ENCODE data around the gene CHM. TPM values are rescaled to one million over a fixed set of nuclear protein-coding genes. Genes with fewer than 3 reads are reported as not detected.
"Not testable (repeated sequence)": the region's sequence is repeated elsewhere in the genome, so short reads cannot be mapped to it uniquely, and the experiment has no call there.

The CHM gene
- polyA plus RNA-seq, 4 donors: 5.6 to 15.6 (median 7.1) TPM

DNA sequence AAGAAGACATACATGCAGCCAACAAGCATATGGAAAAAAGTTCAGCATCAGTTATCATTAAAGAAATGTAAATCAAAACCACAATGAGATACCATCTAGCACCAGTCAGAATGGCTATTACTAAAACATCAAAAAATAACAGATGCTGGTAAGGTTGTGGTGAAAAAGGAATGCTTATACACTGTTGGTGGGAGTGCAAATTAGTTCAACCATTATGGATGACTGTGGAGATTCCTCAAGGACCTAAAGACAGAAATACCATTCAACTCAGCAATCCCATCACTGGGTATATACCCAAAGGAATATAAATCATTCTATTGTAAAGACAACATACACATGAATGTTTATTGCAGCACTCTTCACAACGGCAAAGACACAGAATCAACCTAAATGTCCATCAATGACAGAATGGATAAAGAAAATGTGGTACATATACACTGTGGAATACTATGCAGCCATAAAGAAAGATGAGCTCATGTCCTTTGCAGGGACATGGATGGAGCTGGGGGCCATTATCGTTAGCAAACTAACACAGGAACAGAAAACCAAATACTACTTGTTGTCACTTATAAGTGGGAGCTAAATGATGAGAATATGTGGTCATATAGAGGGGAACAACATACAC is 130.6 kb downstream of the CHM start:
- H3K4me1 ChIP-seq (ENCODE audit: control insufficient read depth in 3 of 3, insufficient read depth in 2 of 3, low read depth in 1 of 3, low read length in 2 of 3); H3K9me3 ChIP-seq (ENCODE audit: control insufficient read depth in 2 of 2, insufficient read depth in 1 of 2, low read depth in 1 of 2, low read length in 1 of 2); H3K36me3 ChIP-seq (ENCODE audit: control insufficient read depth in 3 of 3, insufficient read depth in 2 of 3, low read depth in 1 of 3, low read length in 3 of 3); DNase-seq; FAIRE-seq; H3K4me3 ChIP-seq (ENCODE audit: low read depth in 1 of 3, low read length in 3 of 3); H3K27me3 ChIP-seq (ENCODE audit: control insufficient read depth in 3 of 3, insufficient read depth in 3 of 3, low read length in 3 of 3); H3K27ac ChIP-seq (ENCODE audit: low read depth in 1 of 3, low read length in 2 of 3): not testable (repeated sequence)
- 92 to 95% (median 94%) methylated on average over 2 of the region's 2 CpGs for WGBS, 3 donors

DNA sequence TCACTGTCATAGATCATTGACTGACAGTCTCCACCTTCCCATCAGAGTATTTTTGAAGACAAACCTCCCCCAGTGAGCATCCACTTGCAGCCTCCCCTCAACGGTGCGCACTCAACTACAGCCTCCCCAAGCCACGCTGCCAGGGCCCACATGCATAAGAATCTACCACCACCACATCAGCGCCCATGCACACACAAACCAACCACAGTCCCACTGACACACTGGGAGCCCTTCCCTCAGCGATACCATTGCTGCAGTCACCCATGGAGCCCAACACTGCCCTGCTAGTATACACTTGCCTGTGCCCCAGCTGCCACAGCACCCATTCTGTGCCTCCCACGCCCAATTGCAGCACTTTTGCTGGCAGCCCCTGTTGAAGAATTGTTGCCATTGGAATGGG is 132.9 kb downstream of the CHM start:
- Histone ChIP-seq H3K9me3 (ENCODE audit: control insufficient read depth in 2 of 2, insufficient read depth in 1 of 2, low read depth in 1 of 2, low read length in 1 of 2) (peaks cover 0 to 3% of the 10 kb centered on the region in 2 donors), H3K27ac (ENCODE audit: low read depth in 1 of 3, low read length in 2 of 3) (no peak overlapping the region), H3K4me3 (ENCODE audit: low read depth in 1 of 3, low read length in 3 of 3) (no peak overlapping the region), H3K27me3 (ENCODE audit: control insufficient read depth in 3 of 3, insufficient read depth in 3 of 3, low read length in 3 of 3) (no peaks in the 10 kb centered on the region), H3K4me1 (ENCODE audit: control insufficient read depth in 3 of 3, insufficient read depth in 2 of 3, low read depth in 1 of 3, low read length in 2 of 3) (no peaks in the 10 kb centered on the region), H3K36me3 (ENCODE audit: control insufficient read depth in 3 of 3, insufficient read depth in 2 of 3, low read depth in 1 of 3, low read length in 3 of 3) (no peaks in the 10 kb centered on the region)
- DNase-seq (no peak), FAIRE-seq (no peak)
- WGBS, 3 donors: 85 to 98% (median 90%) methylated on average over 4 to 6 of the region's 6 CpGs

- Histone ChIP-seq H3K4me1 (ENCODE audit: control insufficient read depth in 3 of 3, insufficient read depth in 2 of 3, low read depth in 1 of 3, low read length in 2 of 3) (no peaks in the 10 kb centered on the region), H3K9me3 (ENCODE audit: control insufficient read depth in 2 of 2, insufficient read depth in 1 of 2, low read depth in 1 of 2, low read length in 1 of 2) (no peaks in the 10 kb centered on the region), H3K27me3 (ENCODE audit: control insufficient read depth in 3 of 3, insufficient read depth in 3 of 3, low read length in 3 of 3) (no peaks in the 10 kb centered on the region), H3K4me3 (ENCODE audit: low read depth in 1 of 3, low read length in 3 of 3) (no peak overlapping the region), H3K27ac (ENCODE audit: low read depth in 1 of 3, low read length in 2 of 3) (no peak overlapping the region), H3K36me3 (ENCODE audit: control insufficient read depth in 3 of 3, insufficient read depth in 2 of 3, low read depth in 1 of 3, low read length in 3 of 3) (no peaks in the 10 kb centered on the region)
- WGBS, 3 donors: 89 to 97% (median 95%) methylated on average over 3 of the region's 3 CpGs
- DNase-seq (no peak), FAIRE-seq (no peak)
Observed at GRCh38 chrX:85907316-85907715, 140.0 kb downstream of the CHM start.

DNA sequence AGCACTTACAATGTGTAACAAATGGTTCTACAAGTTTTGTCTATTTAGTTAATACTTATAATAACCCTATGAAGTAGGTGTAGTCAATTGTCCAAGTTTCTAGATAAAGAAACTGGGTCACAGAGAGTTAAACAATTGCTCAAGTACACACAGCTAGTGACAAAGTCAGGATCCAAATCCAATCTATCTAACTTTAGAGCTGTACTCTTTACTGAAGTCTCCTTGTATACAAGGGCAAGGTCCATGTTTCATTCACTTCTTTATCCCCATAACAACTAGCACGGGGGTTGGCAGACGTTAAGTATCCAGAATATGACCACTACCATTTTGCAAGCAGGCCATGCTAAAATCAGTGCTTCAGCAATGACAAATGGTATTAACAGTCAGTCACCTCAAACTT is 141.0 kb downstream of the CHM start:
- DNase-seq: peak; percentile 4 to 7
- Histone ChIP-seq H3K27ac (ENCODE audit: low read depth in 1 of 3, low read length in 2 of 3) (no peak overlapping the region), H3K4me1 (ENCODE audit: control insufficient read depth in 3 of 3, insufficient read depth in 2 of 3, low read depth in 1 of 3, low read length in 2 of 3) (no peaks in the 10 kb centered on the region), H3K27me3 (ENCODE audit: control insufficient read depth in 3 of 3, insufficient read depth in 3 of 3, low read length in 3 of 3) (no peaks in the 10 kb centered on the region), H3K9me3 (ENCODE audit: control insufficient read depth in 2 of 2, insufficient read depth in 1 of 2, low read depth in 1 of 2, low read length in 1 of 2) (no peaks in the 10 kb centered on the region), H3K4me3 (ENCODE audit: low read depth in 1 of 3, low read length in 3 of 3) (no peak overlapping the region), H3K36me3 (ENCODE audit: control insufficient read depth in 3 of 3, insufficient read depth in 2 of 3, low read depth in 1 of 3, low read length in 3 of 3) (no peaks in the 10 kb centered on the region)
- FAIRE-seq: no peak
- WGBS, 3 donors: 24 to 68% (median 37%) methylated on average over 2 of the region's 2 CpGs

GRCh38 chrX:85905851-85906250 is 141.5 kb downstream of the CHM start:
- Histone ChIP-seq H3K4me1 (ENCODE audit: control insufficient read depth in 3 of 3, insufficient read depth in 2 of 3, low read depth in 1 of 3, low read length in 2 of 3) (no peaks in the 10 kb centered on the region), H3K4me3 (ENCODE audit: low read depth in 1 of 3, low read length in 3 of 3) (no peak overlapping the region), H3K27me3 (ENCODE audit: control insufficient read depth in 3 of 3, insufficient read depth in 3 of 3, low read length in 3 of 3) (no peaks in the 10 kb centered on the region), H3K27ac (ENCODE audit: low read depth in 1 of 3, low read length in 2 of 3) (no peak overlapping the region), H3K36me3 (ENCODE audit: control insufficient read depth in 3 of 3, insufficient read depth in 2 of 3, low read depth in 1 of 3, low read length in 3 of 3) (no peaks in the 10 kb centered on the region), H3K9me3 (ENCODE audit: control insufficient read depth in 2 of 2, insufficient read depth in 1 of 2, low read depth in 1 of 2, low read length in 1 of 2) (no peaks in the 10 kb centered on the region)
- FAIRE-seq (no peak), DNase-seq (no peak)
- 88 to 98% (median 94%) methylated on average over 3 of the region's 3 CpGs for WGBS, 3 donors

DNA sequence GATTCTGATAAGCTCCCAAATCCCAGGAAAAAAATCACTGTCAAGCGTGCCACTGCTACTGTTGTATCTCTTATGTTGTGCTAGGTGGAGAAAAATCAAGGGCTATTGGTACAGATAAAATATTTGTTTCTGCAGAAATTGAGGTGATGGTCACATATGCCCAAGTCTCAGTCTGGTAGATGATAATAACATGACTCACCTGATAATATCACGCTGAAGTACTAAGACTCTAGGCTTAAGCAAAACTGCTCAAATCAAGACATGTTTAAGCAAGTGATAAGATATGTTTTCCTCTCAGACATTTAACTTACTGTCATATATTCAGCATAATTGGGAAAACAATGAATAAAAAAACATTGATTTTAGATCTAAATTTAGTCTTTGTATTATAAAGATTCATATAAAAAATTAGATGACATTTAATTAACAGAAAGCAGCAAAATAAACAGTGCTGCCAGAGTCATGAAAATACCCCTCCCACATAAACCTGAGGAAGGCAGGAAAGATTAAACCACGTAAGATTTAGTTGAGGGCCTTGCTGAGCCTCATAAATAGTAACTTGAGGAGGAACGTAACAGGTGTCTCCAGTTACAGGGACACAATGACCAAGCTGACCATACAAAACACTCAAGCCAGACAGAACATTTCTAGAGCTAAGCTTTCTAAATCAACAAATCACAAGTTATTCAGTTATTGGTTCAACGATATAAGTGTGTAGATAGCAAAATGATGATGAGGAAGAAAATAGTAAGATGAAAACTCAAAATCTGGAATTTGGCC is 143.5 kb downstream of the CHM start:
- WGBS, 3 donors: 68 to 84% (median 78%) methylated on average over 5 of the region's 5 CpGs
- no peaks in the 10 kb centered on the region for H3K9me3 ChIP-seq (ENCODE audit: control insufficient read depth in 2 of 2, insufficient read depth in 1 of 2, low read depth in 1 of 2, low read length in 1 of 2)
- no peaks in the 10 kb centered on the region for H3K36me3 ChIP-seq (ENCODE audit: control insufficient read depth in 3 of 3, insufficient read depth in 2 of 3, low read depth in 1 of 3, low read length in 3 of 3)
- DNase-seq: no peak
- H3K4me1 ChIP-seq (ENCODE audit: control insufficient read depth in 3 of 3, insufficient read depth in 2 of 3, low read depth in 1 of 3, low read length in 2 of 3): no peaks in the 10 kb centered on the region
- H3K4me3 ChIP-seq (ENCODE audit: low read depth in 1 of 3, low read length in 3 of 3): no peak overlapping the region
- H3K27me3 ChIP-seq (ENCODE audit: control insufficient read depth in 3 of 3, insufficient read depth in 3 of 3, low read length in 3 of 3): no peaks in the 10 kb centered on the region
- H3K27ac ChIP-seq (ENCODE audit: low read depth in 1 of 3, low read length in 2 of 3): no peak overlapping the region
- no peak for FAIRE-seq

GRCh38 chrX:85897362-85898126 is 149.8 kb downstream of the CHM start:
- DNase-seq: no peak
- Histone ChIP-seq H3K27ac (ENCODE audit: low read depth in 1 of 3, low read length in 2 of 3) (no peak overlapping the region), H3K36me3 (ENCODE audit: control insufficient read depth in 3 of 3, insufficient read depth in 2 of 3, low read depth in 1 of 3, low read length in 3 of 3) (peaks cover 0 to 4% (median 0%) of the 10 kb centered on the region in 3 donors)

GRCh38 chrX:85882601-85883000 is 164.8 kb downstream of the CHM start:
- Histone ChIP-seq H3K4me3 (ENCODE audit: low read depth in 1 of 3, low read length in 3 of 3) (no peak overlapping the region), H3K9me3 (ENCODE audit: control insufficient read depth in 2 of 2, insufficient read depth in 1 of 2, low read depth in 1 of 2, low read length in 1 of 2) (peaks cover 0 to 5% of the 10 kb centered on the region in 2 donors), H3K4me1 (ENCODE audit: control insufficient read depth in 3 of 3, insufficient read depth in 2 of 3, low read depth in 1 of 3, low read length in 2 of 3) (no peaks in the 10 kb centered on the region), H3K36me3 (ENCODE audit: control insufficient read depth in 3 of 3, insufficient read depth in 2 of 3, low read depth in 1 of 3, low read length in 3 of 3) (no peaks in the 10 kb centered on the region), H3K27ac (ENCODE audit: low read depth in 1 of 3, low read length in 2 of 3) (no peak overlapping the region), H3K27me3 (ENCODE audit: control insufficient read depth in 3 of 3, insufficient read depth in 3 of 3, low read length in 3 of 3) (no peaks in the 10 kb centered on the region)
- FAIRE-seq (no peak), DNase-seq (no peak)
- WGBS, 3 donors: 82 to 98% (median 83%) methylated on average over 5 of the region's 5 CpGs

More at GRCh38 chrX:85897362-85898126, 149.8 kb downstream of the CHM start:
- Histone ChIP-seq H3K4me3 (ENCODE audit: low read depth in 1 of 3, low read length in 3 of 3) (no peak overlapping the region), H3K27me3 (ENCODE audit: control insufficient read depth in 3 of 3, insufficient read depth in 3 of 3, low read length in 3 of 3) (no peaks in the 10 kb centered on the region), H3K4me1 (ENCODE audit: control insufficient read depth in 3 of 3, insufficient read depth in 2 of 3, low read depth in 1 of 3, low read length in 2 of 3) (no peaks in the 10 kb centered on the region), H3K9me3 (ENCODE audit: control insufficient read depth in 2 of 2, insufficient read depth in 1 of 2, low read depth in 1 of 2, low read length in 1 of 2) (no peaks in the 10 kb centered on the region)
- WGBS, 3 donors: 76 to 90% (median 84%) methylated on average over 7 of the region's 7 CpGs
- no peak for FAIRE-seq
